Measurements from ENCODE around the gene TSPAN14.
A peak's percentile ranks its signal among the peaks of the same experiment; 100 is the strongest.
"Not testable (repeated sequence)": the region's sequence is repeated elsewhere in the genome, so short reads cannot be mapped to it uniquely, and the experiment has no call there.

The TSPAN14 gene

GRCh38 chr10:80520661-80521470 is 66.8 kb downstream of the TSPAN14 start:
- no peak for DNase-seq (ENCODE audit: low read depth, low spot score)

GRCh38 chr10:80522756-80523363 is 68.8 kb downstream of the TSPAN14 start:
- no peak for DNase-seq (ENCODE audit: low read depth, low spot score)

GRCh38 chr10:80523773-80524172 is 69.7 kb downstream of the TSPAN14 start:
- DNase-seq (ENCODE audit: low read depth, low spot score): no peak

GRCh38 chr10:80524190-80524909 is 70.2 kb downstream of the TSPAN14 start:
- DNase-seq (ENCODE audit: low read depth, low spot score): no peak

GRCh38 chr10:80526218-80526617 is 72.1 kb downstream of the TSPAN14 start:
- no peak for DNase-seq (ENCODE audit: low read depth, low spot score)

GRCh38 chr10:80526742-80527141 is 72.6 kb downstream of the TSPAN14 start:
- no peak for DNase-seq (ENCODE audit: low read depth, low spot score)

- DNase-seq (ENCODE audit: low read depth, low spot score): no peak
Measured at GRCh38 chr10:80528185-80528700, 74.1 kb downstream of the TSPAN14 start.

GRCh38 chr10:80528901-80529300 is 74.8 kb downstream of the TSPAN14 start:
- DNase-seq (ENCODE audit: low read depth, low spot score): no peak

GRCh38 chr10:80529604-80530003 is 75.5 kb downstream of the TSPAN14 start:
- DNase-seq (ENCODE audit: low read depth, low spot score): no peak

- peak; percentile 27 for DNase-seq (ENCODE audit: low read depth, low spot score)
Measured at GRCh38 chr10:80530251-80530650, 76.1 kb downstream of the TSPAN14 start.

GRCh38 chr10:80530816-80531215 is 76.7 kb downstream of the TSPAN14 start:
- DNase-seq (ENCODE audit: low read depth, low spot score): no peak

GRCh38 chr10:80532571-80532970 is 78.5 kb downstream of the TSPAN14 start:
- DNase-seq (ENCODE audit: low read depth, low spot score): no peak

- DNase-seq (ENCODE audit: low read depth, low spot score): not testable (repeated sequence)
Measured at GRCh38 chr10:80534059-80534458, 79.9 kb downstream of the TSPAN14 start.

GRCh38 chr10:80534646-80535045 is 80.5 kb downstream of the TSPAN14 start:
- not testable (repeated sequence) for DNase-seq (ENCODE audit: low read depth, low spot score)

GRCh38 chr10:80535671-80536360 is 81.7 kb downstream of the TSPAN14 start:
- peak; percentile 41 for DNase-seq (ENCODE audit: low read depth, low spot score)

- DNase-seq (ENCODE audit: low read depth, low spot score): no peak
Measured at GRCh38 chr10:80536361-80536835, 82.3 kb downstream of the TSPAN14 start.

- DNase-seq (ENCODE audit: low read depth, low spot score): no peak
Measured at GRCh38 chr10:80537086-80537735, 83.1 kb downstream of the TSPAN14 start.

GRCh38 chr10:80537736-80538480 is 83.8 kb downstream of the TSPAN14 start, which contains the start of gene SH2D4B:
TSS of gene SH2D4B (plus strand) at chr10:80537902. CDS start at chr10:80538332, 430 bp downstream.
- DNase-seq (ENCODE audit: low read depth, low spot score): no peak

- no peak for DNase-seq (ENCODE audit: low read depth, low spot score)
Measured at GRCh38 chr10:80538481-80539185, 84.5 kb downstream of the TSPAN14 start.
